Parathyroid adenoma (tissue), 2 donors: ENCODE results near the gene SIGLEC1.

Experiments
- H2AFZ ChIP-seq: fragments of 300-600 bp; sonication (generic); one replicate; pipeline ENCODE4 v1.7.0; 2017; ENCODE audit warnings: antibody characterized with exemption, mild to moderate bottlenecking
- H3K27ac ChIP-seq: fragments of 300-600 bp; sonication (generic); one replicate; pipeline ENCODE4 v1.7.0; 2017
- H3K27me3 ChIP-seq: fragments of 300-600 bp; sonication (generic); one replicate; pipeline ENCODE4 v1.7.0; 2017; ENCODE audit warnings: low read length; ENCODE audit not compliant: control insufficient read depth, insufficient read depth
- H3K36me3 ChIP-seq: fragments of 300-600 bp; sonication (generic); one replicate; pipeline ENCODE4 v1.7.0; 2017; ENCODE audit warnings: low read length; ENCODE audit not compliant: control insufficient read depth, insufficient read depth
- H3K4me1 ChIP-seq: fragments of 300-600 bp; sonication (generic); one replicate; pipeline ENCODE4 v1.7.0; 2017; ENCODE audit warnings: control low read depth
- H3K4me2 ChIP-seq: fragments of 300-600 bp; sonication (generic); one replicate; pipeline ENCODE4 v1.7.0; 2017; ENCODE audit warnings: low read length
- H3K4me3 ChIP-seq: fragments of 300-600 bp; sonication (generic); one replicate; pipeline ENCODE4 v1.7.0; 2017; ENCODE audit warnings: low read depth, low read length
- H3K79me2 ChIP-seq: fragments of 300-600 bp; sonication (generic); one replicate; pipeline ENCODE4 v1.7.0; 2017; ENCODE audit warnings: control low read depth
- H3K9ac ChIP-seq: fragments of 300-600 bp; sonication (generic); one replicate; pipeline ENCODE4 v1.7.0; 2017; ENCODE audit warnings: mild to moderate bottlenecking
- H3K9me3 ChIP-seq: fragments of 300-600 bp; sonication (generic); one replicate; pipeline ENCODE4 v1.7.0; 2017; ENCODE audit warnings: low read length; ENCODE audit not compliant: control insufficient read depth
- CTCF ChIP-seq: fragments of 300-600 bp; sonication (generic); IDR thresholded peaks from one replicate; pipeline ENCODE4 v1.7.0; 2017; ENCODE audit warnings: antibody characterized with exemption, mild to moderate bottlenecking
- donor health status: primary hyperparathyroidism.

Gene SIGLEC1

GRCh38 chr20:3747471-3747870 is 35.1 kb upstream of the SIGLEC1 start:
- peaks cover 13% of the 10 kb centered on the region for H3K4me1 ChIP-seq
- peaks cover 5% of the 10 kb centered on the region for H3K27me3 ChIP-seq
- H3K9me3 ChIP-seq: no peaks in the 10 kb centered on the region
- no peak overlapping the region for H3K9ac ChIP-seq
- H3K4me3 ChIP-seq: no peak overlapping the region
- TF ChIP-seq CTCF: no peak
- H3K4me2 ChIP-seq: no peak overlapping the region
- no peaks in the 10 kb centered on the region for H3K79me2 ChIP-seq
- no peaks in the 10 kb centered on the region for H3K36me3 ChIP-seq
- H3K27ac ChIP-seq: no peak overlapping the region
- no peak overlapping the region for H2AFZ ChIP-seq

GRCh38 chr20:3745686-3746173 is 33.3 kb upstream of the SIGLEC1 start:
- Histone ChIP-seq H3K4me2 (no peak overlapping the region), H3K4me3 (no peak overlapping the region), H2AFZ (peak overlapping the region; percentile 86), H3K79me2 (no peaks in the 10 kb centered on the region), H3K9me3 (no peaks in the 10 kb centered on the region), H3K9ac (no peak overlapping the region), H3K36me3 (no peaks in the 10 kb centered on the region), H3K27me3 (peaks cover 5% of the 10 kb centered on the region), H3K4me1 (peaks cover 13% of the 10 kb centered on the region), H3K27ac (peak overlapping the region; percentile 74)
- TF ChIP-seq CTCF: no peak

- peak overlapping the region; percentile 74 for H3K27ac ChIP-seq
- H3K4me2 ChIP-seq: no peak overlapping the region
- H3K4me1 ChIP-seq: peaks cover 20% of the 10 kb centered on the region
- H3K27me3 ChIP-seq: peaks cover 1% of the 10 kb centered on the region
- no peak overlapping the region for H3K4me3 ChIP-seq
- H2AFZ ChIP-seq: peak overlapping the region; percentile 86
- no peaks in the 10 kb centered on the region for H3K79me2 ChIP-seq
- TF ChIP-seq CTCF: no peak
- H3K36me3 ChIP-seq: no peaks in the 10 kb centered on the region
- no peaks in the 10 kb centered on the region for H3K9me3 ChIP-seq
- H3K9ac ChIP-seq: no peak overlapping the region
Measured at GRCh38 chr20:3744806-3745685, 32.6 kb upstream of the SIGLEC1 start.

GRCh38 chr20:3744037-3744436 is 31.6 kb upstream of the SIGLEC1 start:
- Histone ChIP-seq H3K9me3 (no peaks in the 10 kb centered on the region), H3K27ac (peak overlapping the region; percentile 62), H3K4me3 (no peak overlapping the region), H2AFZ (peak overlapping the region; percentile 86), H3K79me2 (no peaks in the 10 kb centered on the region), H3K4me1 (peaks cover 27% of the 10 kb centered on the region), H3K27me3 (no peaks in the 10 kb centered on the region), H3K36me3 (no peaks in the 10 kb centered on the region), H3K4me2 (no peak overlapping the region), H3K9ac (no peak overlapping the region)
- no peak for TF ChIP-seq CTCF
